ENCODE measurements around the gene TJP2.
"Not testable (repeated sequence)": the region's sequence is repeated elsewhere in the genome, so short reads cannot be mapped to it uniquely, and the experiment has no call there.

GRCh38 chr9:69306895-69307445 is 132.9 kb downstream of the TJP2 start:
- not testable (repeated sequence) for TF ChIP-seq YY1 (IDR thresholded peaks at IDR 0.05; ENCODE audit: insufficient read depth, insufficient read length); ZNF274 (IDR thresholded peaks at IDR 0.05; ENCODE audit: low read depth, low read length); SUZ12 (IDR thresholded peaks at IDR 0.05; ENCODE audit: extremely low read depth, insufficient read depth, insufficient read length)

All from NT2/D1 (cell line).